Glomerular visceral epithelial cell (primary cell): ENCODE measurements around the gene MTCL1.
A peak's percentile ranks its signal among the peaks of the same experiment; 100 is the strongest.

Experiments
- DNase-seq: peaks from one replicate; pipeline ENCODE4 v3.0.0-alpha.2; 2016; ENCODE audit errors: extremely low spot score

MTCL1 gene

DNA sequence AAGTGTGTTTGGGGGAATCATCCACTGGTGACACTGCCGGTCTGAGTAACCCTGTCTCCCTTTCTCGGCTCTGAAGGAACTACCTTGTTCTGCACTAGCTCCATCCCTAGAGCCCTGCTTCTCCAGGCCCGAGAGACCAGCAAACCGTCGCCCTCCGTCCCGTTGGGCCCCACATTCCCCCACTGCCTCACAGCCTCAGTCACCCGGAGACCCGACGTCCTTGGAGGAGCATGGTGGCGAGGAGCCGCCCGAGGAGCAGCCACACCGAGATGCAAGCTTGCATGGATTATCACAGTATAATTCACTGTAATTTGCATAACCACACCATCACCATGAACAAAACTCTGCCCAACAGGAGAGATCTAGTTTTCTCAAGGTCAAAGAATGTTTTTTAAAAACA, 126.2 kb downstream of the MTCL1 start:
- DNase-seq: no peak

DNA sequence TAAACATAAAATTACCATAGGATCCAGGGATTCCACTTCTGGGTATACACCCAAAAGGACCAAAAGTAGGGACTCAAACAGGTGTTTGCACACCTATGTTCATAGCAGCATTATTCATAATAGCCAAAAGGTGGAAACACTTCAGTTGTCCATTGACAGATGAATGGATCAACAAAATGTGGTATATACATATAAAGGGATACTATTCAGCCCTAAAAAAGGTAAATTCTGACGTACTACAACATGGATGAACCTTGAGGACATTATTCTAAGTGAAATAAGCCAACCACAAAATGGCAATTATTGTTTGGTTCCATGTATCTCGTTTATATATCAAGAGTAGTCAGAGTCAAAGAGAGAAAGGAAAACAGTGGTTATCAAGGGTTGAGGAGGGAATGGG, 128.1 kb downstream of the MTCL1 start:
- no peak for DNase-seq

DNA sequence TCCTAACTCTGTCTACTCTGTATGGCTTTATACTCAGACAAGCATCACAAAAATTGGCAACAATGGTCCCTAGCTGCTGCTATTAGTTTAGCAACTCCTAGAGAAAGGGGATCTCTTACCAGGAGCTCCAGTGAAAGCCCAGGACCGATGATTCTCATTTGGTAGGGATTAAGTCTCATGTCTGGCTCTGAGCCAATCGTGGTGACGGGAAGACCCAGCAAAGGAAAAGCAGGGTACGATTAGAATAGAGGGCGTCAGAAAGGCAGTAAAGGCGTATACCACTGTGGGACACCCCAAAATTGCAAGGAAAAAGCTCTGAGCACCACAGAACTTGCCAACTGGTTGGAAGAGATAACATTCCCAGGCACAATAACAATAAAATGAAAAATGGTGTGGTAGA, 129.5 kb downstream of the MTCL1 start:
- DNase-seq: no peak

DNA sequence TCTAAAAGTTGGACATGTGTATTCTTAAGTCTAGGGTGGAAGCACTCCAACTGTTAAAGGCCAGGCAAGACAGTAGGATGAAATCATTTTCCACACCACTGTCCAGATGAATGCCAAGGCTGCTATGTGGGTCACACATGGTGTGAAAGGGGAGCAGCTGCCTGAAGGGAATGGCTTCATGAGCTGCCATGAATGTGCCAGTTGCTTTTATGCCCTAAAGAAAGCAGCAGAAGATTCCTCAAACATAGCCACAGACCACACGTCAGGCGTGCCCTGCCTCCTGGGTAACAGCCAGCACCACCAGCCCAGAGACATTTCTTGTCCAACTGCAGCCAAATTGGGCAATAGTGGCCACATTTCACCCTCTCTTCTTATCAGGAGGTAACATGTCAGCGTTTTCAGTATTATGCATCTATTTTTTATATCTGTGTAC, 130.2 kb downstream of the MTCL1 start:
- DNase-seq: peak; percentile 77

DNA sequence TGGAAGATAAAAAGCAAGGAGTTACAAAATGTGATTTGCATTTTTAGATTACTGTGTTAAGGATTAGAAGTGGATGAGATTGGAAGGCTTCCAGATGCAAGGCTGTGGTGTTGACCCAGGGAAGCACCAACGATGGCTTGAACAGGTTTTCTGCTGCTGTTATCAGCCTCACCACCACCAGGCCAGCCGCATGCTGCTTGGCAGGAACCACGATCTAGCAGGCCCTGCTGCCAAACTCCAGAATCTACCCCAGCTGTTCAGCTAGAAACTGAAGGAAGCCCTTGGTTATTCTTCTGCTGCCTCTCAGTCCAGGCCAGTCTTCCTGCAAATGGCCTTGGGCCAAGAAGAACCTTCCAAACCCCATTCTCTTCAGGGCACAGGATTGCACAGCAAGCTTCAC, 133.9 kb downstream of the MTCL1 start:
- DNase-seq: no peak

DNA sequence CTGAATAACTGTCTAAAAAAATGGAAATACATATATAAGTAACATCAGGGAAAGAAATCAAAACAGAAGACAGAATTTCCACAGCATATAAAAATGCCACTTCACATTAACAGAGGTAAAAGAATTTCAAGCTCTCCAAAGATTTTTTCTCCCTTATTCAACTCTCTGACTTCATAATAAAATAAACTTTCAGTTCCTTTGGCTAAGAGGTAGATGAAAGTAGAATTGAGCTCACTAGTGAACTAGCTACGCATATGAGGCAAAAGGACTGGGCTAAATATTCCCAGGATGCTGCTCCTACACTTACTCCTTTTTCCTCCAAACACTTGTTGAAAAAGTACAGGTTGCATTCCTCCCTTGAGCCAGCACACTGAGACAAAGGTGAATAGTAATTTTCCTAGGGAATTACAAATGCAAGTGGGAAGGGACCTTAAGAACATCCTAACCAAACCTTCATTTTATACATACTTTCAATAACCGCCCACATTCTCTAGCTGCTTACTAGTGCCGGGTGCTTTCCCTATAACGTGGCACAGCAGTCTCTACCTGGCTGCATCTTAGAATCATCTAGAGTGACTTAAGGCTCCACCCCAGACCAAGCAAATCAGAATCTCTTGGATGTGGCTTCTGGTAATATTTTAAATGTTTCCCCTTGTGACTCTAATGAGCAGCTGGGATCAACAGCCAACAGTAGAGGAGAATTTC, 136.6 kb downstream of the MTCL1 start:
- peak; percentile 45 for DNase-seq

DNA sequence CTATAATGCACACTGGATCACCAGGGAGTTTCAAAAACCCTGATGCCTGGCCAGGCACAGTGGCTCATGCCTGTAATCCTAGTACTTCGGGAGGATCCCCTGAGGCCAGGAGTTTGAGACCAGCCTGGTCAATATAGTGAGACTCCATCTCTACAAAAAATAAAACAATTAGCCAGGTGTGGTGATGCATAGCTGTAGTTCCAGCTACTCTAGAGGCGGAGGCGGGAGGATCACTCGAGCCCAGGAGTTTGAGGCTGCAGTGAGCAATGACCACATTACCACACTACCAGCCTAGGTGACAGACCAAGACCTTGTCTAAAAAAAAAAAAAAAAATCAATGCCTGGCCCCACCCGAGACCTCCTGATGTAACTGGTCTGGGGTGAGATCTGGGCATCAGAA, 137.2 kb downstream of the MTCL1 start:
- no peak for DNase-seq

DNA sequence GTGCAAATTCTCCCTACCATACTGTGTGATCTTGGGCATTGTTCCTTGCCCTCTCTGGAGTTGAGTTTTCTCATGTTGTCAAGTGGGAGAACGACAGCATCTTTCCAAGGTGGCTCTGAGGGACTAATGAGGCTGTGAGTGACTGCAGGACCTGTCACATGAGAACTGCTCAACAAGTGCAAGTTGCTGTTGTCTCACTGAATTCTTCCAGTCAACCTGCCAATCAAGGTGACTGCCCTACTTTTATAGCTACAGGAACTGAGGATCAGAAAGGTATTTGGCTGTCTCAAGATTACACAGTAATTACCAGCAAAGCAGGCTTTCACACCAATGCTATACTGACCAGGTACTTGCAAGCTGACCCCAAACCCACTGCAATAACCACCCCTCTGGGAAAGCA, 137.6 kb downstream of the MTCL1 start:
- no peak for DNase-seq

DNA sequence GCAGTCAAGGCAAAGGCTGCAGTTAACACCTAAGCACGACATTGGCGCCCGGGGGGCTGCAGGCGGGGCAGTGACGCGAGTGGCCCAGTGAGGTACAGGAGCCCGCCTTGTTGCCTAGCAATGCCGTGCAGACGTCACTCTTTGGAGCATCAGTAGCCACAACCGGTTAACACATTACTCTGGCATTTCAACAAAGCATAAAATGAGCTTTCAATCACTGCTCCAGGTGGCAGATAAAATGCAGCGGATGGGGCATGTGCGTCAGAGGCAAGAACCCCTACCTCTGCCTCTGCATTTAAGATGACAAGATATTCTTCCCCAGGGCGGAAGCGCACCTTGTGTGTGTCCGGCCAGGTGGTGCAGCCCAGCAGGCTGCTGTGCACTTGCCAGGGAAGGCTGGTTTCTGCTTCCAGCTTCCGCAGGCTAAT, 139.4 kb downstream of the MTCL1 start:
- DNase-seq: peak; percentile 89

DNA sequence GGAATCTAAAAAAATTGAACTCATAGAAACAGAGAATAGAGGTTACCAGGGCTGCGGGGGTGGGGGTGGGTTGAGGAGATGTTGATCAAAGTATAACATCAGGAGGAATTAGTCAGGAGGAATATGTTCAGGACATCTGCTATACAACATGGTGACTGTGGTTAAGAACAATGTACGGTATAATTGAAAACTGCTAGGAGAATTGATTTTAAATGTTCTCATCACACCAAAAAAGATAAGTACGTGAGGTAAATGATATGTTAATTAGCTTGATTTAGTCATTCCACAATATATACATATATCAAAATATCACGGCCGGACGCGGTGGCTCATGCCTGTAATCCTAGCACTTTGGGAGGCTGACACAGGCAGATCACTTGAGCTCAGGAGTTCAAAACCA, 140.2 kb downstream of the MTCL1 start:
- DNase-seq: no peak

DNA sequence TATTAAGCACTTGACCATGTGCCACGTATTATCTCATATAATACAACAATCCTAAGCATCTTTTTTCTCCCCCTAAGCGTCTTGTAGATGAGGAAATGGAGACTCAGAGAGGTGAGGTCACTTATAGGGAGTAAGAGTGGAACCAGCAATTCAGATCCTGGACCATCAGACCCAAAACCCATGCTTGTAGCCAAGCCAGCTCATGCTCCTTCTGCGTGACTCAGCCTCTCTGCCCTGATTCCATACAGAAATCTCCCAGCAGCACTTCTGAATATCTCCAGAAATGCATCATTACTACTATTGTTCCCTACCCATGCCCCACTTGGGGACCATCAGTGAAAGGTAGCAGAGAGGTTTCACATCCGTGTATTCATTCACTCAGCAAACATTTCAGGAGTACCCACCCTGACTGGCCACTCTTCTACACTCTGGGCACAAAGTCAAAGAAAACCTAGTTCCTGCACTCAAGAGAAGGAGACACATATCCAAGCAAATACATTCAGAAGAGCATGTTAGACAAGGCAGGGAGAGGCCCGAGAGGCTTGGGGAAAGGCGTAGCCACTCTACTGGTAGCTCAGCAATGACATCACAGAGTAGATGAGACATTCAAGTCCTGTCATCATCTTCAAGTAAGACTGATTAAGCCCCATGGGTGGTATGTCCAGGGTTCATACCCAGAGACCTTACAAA, 141.9 kb downstream of the MTCL1 start:
- no peak for DNase-seq

DNA sequence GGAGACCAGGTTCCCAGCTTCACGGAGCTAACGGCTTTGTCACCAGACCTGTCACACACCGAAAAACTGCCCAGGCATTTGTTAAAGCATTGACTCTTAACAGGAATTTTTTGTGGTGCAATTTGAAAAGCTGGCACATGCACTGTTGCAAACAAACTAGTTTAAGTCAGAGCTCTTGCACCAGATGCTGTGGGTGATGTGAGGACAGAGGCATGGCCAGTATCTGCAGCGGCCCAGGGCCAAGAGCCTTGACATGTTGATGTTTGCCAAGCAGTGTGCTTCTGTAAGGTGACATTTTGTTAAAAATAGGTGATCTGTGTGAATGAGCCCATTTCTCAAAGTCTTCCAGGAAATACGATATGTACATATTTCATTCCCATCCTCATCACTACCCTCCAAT, 142.5 kb downstream of the MTCL1 start:
- no peak for DNase-seq

DNA sequence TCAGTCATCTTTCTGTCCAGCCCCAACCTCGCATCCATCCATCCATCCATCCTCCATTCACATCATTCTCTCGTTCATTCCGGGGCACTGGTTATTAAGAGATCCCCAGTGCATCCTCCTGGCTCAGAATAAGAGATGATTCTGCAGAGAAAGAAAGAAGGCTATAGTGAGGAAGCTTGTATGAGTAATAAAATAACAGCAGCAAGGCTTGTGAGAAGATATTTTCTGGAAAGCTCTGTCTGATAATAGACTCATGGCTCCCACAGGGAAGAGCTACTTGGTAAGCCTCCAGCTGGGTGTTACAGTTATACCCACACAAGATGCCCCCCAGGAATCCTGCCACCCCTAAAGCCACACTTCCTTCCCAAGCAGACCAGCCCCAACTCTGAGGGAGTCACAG, 143.2 kb downstream of the MTCL1 start:
- no peak for DNase-seq

DNA sequence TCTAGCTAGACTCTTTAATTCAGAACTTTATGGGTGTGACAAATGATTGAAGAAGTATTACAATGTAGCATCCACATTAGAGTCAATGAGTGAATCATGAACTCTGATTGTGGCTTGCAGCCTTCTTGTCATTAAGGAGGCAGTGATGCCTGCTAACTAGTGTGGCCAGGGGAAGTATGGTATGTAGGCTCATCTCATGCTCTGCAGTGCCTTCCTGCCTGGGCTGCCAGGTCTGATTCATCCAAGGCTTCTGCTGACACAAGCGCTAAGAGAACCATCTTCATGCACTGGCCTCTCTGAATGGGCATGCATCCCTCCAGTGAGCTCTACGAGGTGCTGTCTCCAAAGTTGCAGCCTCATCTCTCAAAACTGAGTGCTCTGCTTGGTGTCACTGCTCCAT, 144.3 kb downstream of the MTCL1 start:
- DNase-seq: peak; percentile 88

DNA sequence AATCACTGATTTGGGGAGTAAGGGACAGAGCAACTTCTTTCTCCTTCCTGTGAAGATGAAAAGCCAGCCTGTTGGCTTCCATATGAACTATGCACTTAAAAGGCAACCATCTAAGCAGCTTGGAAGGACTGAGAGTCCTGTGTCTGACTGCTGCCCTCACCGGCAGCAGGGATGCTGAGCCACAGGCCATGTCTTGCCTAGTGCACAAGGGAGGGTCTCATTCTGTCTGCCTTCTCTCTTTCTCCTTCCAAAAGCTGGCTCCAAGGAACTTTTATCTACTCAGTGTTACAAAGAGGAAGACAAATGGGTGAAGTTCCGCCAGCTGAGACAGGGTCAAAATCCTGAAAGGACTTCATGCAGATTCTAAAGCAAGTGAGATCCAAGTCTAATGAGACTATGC, 146.3 kb downstream of the MTCL1 start:
- DNase-seq: no peak

DNA sequence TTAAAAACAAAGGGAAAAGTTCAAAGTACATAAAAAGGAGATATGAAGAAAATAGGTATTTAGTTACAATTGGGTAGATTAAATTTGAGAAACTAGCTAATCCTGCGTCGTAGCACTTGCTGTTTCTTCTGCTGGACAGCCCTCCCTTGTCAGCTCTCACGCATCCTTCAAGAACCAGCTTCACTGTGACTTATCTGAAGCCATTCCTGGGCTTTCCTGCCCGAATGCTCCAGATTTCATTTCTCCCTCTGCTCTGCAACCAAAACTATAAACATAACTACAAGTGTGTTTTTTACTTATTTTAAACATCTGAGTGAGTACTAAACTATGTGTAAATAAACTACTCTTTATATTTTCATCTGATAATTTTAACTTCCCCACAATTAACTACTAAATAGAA, 149.2 kb downstream of the MTCL1 start:
- DNase-seq: no peak

DNA sequence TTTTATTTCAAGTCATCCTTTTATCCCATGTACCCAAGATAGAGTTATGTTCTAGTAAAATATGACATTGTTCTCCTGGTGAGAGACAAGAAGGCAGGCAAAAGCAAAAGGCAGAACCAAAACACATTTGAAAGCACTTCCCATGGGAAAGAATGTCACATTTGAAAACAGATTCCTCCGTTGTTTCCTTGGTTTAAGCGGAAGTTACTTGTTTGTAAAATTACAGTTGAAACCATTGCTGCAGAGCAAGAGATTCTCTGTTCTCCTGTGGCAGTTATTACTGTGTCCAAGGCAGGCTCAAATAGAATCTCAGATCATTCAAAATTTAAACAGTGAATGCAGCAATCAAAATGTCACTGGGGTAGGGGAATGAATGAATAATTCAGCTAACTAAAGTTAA, 149.6 kb downstream of the MTCL1 start:
- DNase-seq: no peak

DNA sequence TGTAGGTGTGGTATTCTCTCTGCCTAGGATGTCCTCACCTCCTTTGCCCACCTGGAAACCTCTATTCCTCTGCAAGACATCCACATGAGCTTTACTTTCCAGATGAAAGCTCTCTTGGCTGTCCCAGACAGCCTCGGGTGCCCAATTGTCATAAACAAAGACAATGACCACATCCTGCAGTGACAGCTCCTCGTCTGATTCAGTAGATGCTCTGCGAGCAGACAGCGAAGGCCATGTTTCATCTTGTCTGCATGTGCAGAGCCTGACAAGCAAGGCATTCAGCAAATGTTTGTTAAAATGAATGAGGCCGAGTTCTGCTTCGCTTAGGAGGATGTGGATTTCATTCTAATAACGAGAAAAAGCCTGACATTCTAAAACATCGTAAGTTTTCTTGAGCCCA, 150.9 kb downstream of the MTCL1 start:
- DNase-seq: no peak

DNA sequence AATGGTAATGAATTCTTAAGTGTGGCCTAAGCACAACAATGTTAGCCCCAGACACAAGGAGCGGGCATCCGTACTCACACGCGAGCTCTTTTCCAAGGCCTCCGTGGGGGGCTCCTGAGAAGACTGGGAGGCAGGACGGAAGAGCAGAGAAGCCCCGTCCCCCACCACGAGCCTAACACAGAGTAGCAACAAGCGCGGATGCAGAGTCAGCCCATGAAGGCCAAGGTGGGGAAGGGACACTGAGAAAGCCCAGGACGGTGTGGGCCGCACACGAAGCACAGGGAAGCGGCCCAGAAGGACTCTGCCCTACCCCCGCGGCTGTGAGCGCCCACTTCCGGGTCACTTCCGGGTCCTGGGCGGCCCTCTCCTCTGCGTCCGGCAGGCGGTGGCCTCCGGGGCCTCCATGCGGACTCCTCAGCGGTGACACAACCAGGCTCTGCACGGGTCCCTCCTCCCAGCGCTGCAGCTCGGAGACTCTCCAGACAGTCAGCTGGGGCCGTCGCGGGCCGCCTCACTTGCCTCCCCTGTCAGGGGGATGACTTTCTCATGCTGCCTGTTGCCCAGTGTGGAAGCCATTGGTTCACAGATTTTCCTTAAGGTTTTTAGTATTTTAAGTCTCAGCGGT, 151.5 kb downstream of the MTCL1 start:
- no peak for DNase-seq

DNA sequence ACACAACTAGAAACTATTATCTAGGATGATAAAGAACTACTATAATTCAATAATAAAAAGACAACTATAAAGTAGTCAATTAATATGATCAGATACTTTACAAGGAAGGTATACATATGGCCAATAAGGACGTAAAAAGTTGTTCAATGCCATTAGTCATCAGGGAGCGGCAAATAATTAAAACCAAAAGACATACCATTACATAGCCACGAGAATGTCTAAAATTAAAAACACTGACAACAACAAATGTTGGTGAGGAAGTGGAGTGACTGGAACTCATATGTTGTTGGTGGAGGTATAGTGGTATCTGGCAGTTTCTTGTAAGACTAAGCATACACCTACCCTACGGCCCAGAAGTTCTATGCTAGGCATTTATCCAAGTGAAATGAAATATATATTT, 152.4 kb downstream of the MTCL1 start:
- DNase-seq: no peak

DNA sequence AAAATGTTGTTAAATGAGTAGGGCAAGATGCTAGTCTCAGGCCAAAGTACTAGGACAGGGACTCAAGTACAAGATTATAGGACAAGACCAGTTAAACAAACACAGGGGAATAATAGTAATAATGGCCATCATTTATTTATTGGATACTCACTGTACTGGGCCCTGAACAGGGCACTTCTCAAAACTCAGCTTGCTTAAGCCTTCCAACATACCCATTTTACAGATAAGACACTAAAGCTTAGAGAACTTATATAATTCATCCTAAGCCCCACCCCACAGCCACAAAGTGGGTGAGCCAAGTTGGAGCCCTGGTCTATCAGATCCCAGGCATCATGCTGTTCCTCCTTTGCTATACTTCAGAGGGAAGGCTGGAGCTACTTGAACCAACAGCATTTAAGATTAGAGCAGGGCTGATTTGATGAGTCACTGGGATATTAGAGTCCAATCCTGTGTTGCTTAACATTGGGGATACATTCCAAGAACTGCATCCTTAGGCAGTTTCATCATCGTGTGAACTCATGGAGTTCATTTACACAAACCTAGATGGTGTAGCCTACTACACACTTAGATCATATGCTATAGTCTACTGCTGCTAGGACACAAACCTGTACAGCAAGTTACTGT, 153.6 kb downstream of the MTCL1 start:
- DNase-seq: peak; percentile 75

DNA sequence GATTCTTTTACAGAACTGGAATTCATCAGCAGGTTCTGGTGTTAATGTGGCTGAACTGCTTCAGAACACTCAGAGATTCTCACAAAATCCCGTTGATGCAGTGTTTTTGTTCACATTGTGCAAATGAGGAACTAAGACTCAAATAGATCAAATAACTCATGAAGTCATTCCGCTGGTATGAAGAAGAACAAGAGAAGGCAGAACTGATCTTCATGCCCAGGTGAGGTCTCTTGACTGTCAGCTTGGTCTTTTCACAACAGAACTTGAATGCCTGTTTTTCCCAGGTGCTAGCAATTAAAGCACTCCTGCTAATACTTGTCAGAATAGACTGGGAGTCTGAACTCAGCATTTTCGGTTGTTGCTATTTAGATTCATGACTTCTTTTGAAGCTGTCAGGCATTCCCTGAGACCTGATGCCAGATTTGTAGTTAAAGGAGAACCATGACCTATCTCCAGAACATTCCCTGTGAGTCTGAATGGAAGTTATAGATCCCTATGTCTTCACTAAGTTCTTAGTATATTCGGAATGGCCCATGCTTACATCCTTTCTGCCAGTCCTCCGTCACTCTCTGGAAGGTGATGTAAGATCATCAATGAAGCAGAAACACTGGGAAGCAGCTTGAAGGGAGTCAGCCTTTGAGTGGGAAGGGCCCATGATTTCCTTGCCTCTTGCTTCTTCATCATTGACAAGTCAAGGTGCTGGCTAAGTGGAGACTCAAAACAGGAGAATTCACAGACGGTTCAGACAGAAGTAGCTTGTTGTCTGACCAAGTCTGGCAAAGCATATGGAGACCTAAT, 155.7 kb downstream of the MTCL1 start:
- no peak for DNase-seq
